Measurements from ENCODE around the gene TRIM15. TPM values are rescaled to one million over a fixed set of nuclear protein-coding genes. Genes with fewer than 3 reads are reported as not detected.

Gene TRIM15
- total and polyA plus RNA-seq, 4 donors, result 0.01 to 0.06 TPM; not detected in 2

DNA sequence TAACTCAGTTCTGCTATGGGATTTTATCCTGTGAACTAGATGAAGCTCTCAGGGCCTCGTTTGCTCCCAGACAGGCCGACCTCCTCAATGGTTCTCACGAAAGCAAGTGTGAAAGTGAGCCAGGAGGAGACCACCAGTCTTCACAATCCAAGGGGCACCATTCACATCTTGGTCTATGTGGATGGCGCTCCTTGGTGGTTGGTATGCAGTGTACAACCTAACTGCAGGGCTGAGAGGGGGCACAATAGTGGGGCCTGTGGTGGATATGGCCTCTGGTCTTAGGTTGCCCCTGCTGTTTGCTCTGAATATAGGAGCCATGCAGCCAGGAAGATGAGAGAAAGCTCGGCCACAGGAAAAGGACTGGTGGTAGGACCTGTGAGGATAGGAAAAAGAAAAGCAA lies 25.2 kb downstream of the TRIM15 start:
- Histone ChIP-seq H3K4me1 (ENCODE audit: control insufficient read depth in 5 of 5, insufficient read depth in 5 of 5, low read length in 5 of 5) (no peaks in the 10 kb centered on the region), H3K4me3 (no peak overlapping the region), H3K9me3 (ENCODE audit: control insufficient read depth in 4 of 4, insufficient read depth in 3 of 4, low read length in 3 of 4) (no peaks in the 10 kb centered on the region), H3K27ac (ENCODE audit: low read depth in 1 of 2, low read length in 1 of 2) (no peak overlapping the region), H3K9ac (ENCODE audit: insufficient read depth in 1 of 2, low read length in 2 of 2) (no peak overlapping the region), H3K36me3 (ENCODE audit: control insufficient read depth in 4 of 4, insufficient read depth in 4 of 4, low read length in 4 of 4) (peaks cover 20 to 51% (median 39%) of the 10 kb centered on the region in 4 donors), H3K27me3 (ENCODE audit: control insufficient read depth in 3 of 3, insufficient read depth in 3 of 3, low read length in 2 of 3) (no peaks in the 10 kb centered on the region)
- DNase-seq (no peak), ATAC-seq (ENCODE audit: insufficient read depth, low FRiP score) (no peak)
- TF ChIP-seq, protein P1, sequence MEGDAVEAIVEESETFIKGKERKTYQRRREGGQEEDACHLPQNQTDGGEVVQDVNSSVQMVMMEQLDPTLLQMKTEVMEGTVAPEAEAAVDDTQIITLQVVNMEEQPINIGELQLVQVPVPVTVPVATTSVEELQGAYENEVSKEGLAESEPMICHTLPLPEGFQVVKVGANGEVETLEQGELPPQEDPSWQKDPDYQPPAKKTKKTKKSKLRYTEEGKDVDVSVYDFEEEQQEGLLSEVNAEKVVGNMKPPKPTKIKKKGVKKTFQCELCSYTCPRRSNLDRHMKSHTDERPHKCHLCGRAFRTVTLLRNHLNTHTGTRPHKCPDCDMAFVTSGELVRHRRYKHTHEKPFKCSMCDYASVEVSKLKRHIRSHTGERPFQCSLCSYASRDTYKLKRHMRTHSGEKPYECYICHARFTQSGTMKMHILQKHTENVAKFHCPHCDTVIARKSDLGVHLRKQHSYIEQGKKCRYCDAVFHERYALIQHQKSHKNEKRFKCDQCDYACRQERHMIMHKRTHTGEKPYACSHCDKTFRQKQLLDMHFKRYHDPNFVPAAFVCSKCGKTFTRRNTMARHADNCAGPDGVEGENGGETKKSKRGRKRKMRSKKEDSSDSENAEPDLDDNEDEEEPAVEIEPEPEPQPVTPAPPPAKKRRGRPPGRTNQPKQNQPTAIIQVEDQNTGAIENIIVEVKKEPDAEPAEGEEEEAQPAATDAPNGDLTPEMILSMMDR (IDR thresholded peaks at IDR 0.05; ENCODE audit: control extremely low read depth, extremely low read depth), result no peak
- WGBS, 2 donors, result 93 to 95% methylated on average over 5 of the region's 5 CpGs

DNA sequence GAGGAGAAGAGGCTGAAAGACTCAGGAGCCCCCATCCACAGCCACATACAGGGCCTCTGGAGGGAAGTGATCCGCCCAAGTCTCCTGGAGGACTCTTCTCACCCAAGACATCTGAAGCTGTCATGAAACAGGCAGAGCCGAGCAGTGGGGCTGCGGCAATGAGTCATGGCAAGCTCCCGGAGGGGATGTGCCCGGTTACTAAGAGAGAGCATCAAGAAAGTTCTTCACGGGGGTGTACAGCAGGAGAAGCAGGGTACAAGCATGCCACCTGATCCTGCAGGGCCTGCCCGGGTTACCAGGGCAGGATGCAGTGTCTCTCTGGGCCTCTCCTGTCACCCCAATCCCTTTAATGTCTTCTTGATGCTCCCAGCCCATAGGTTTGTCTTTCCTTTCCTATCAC lies 28.7 kb downstream of the TRIM15 start:
- TF ChIP-seq, protein P1 (IDR thresholded peaks at IDR 0.05; ENCODE audit: control extremely low read depth, extremely low read depth), result no peak
- ATAC-seq (ENCODE audit: insufficient read depth, low FRiP score), result no peak
- Histone ChIP-seq H3K27ac (ENCODE audit: low read depth in 1 of 2, low read length in 1 of 2) (no peak overlapping the region), H3K4me3 (no peak overlapping the region), H3K9ac (ENCODE audit: insufficient read depth in 1 of 2, low read length in 2 of 2) (no peak overlapping the region), H3K4me1 (ENCODE audit: control insufficient read depth in 5 of 5, insufficient read depth in 5 of 5, low read length in 5 of 5) (no peaks in the 10 kb centered on the region), H3K9me3 (ENCODE audit: control insufficient read depth in 4 of 4, insufficient read depth in 3 of 4, low read length in 3 of 4) (no peaks in the 10 kb centered on the region), H3K27me3 (ENCODE audit: control insufficient read depth in 3 of 3, insufficient read depth in 3 of 3, low read length in 2 of 3) (no peaks in the 10 kb centered on the region), H3K36me3 (ENCODE audit: control insufficient read depth in 4 of 4, insufficient read depth in 4 of 4, low read length in 4 of 4) (peaks cover 26 to 52% (median 33%) of the 10 kb centered on the region in 4 donors)
- no peak for DNase-seq
- WGBS, 2 donors, result 95% methylated on average over 7 of the region's 7 CpGs

DNA sequence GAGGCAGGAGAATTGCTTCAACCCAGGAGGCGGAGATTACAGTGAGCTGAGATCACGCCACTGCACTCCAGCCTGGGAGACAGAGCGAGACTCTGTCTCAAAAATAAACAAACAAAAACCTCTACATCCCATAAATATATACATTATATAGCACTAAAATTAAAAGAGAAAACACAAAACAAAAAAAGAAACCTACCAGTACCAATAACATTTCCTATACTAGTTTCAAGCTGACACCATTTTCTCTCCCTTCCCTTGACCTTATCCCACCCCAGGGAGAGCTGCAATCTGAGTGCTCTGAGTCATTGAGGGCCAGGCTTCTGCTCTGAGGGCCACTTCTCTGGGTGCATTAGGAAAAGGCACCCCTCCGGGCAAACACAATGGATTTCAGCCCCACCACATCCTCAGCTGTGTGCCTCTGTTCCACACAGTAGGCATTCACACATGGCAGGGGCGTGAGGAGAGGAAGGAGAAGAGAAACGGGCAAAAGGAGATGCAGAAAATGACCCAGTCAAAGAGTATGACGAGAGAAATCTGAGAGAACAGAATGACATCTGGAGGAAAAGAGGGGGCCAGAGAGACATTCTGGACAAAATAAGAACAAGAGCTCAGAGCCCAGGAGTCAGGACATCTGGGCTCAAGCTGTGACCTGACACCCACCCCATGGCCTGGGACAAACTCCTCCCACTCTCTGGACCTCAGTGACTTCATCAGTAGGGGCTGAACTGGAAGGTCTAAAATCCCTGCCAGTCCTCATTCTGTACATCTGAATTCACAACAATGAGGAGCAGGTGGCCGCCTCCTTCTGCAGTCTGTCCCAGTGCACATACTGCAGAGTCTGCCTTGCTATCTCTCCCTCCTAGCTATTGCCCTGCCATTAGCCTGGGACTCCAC lies 31.7 kb downstream of the TRIM15 start:
- Histone ChIP-seq H3K4me1 (ENCODE audit: control insufficient read depth in 5 of 5, insufficient read depth in 5 of 5, low read length in 5 of 5) (no peaks in the 10 kb centered on the region), H3K9me3 (ENCODE audit: control insufficient read depth in 4 of 4, insufficient read depth in 3 of 4, low read length in 3 of 4) (peaks cover 0 to 2% (median 0%) of the 10 kb centered on the region in 4 donors), H3K9ac (ENCODE audit: insufficient read depth in 1 of 2, low read length in 2 of 2) (no peak overlapping the region), H3K4me3 (no peak overlapping the region), H3K27me3 (ENCODE audit: control insufficient read depth in 3 of 3, insufficient read depth in 3 of 3, low read length in 2 of 3) (no peaks in the 10 kb centered on the region), H3K36me3 (ENCODE audit: control insufficient read depth in 4 of 4, insufficient read depth in 4 of 4, low read length in 4 of 4) (peaks cover 14 to 56% (median 29%) of the 10 kb centered on the region in 4 donors), H3K27ac (ENCODE audit: low read depth in 1 of 2, low read length in 1 of 2) (no peak overlapping the region)
- 91 to 96% methylated on average over 8 of the region's 8 CpGs for WGBS, 2 donors
- ATAC-seq (ENCODE audit: insufficient read depth, low FRiP score) (no peak), DNase-seq (no peak)
- TF ChIP-seq, protein P1 (IDR thresholded peaks at IDR 0.05; ENCODE audit: control extremely low read depth, extremely low read depth), result no peak

Data from lung (tissue), 12 donors.